Liver (tissue), 9 donors: ENCODE results near the gene IFRD2. TPM values are rescaled to one million over a fixed set of nuclear protein-coding genes. Genes with fewer than 3 reads are reported as not detected.

Experiments used
- DNase-seq: peaks from one replicate; pipeline ENCODE4 v3.0.0-alpha.2; 2017; ENCODE audit warnings: low spot score
- H3K27ac ChIP-seq, 2 donors: one replicate each; pipeline ENCODE4 v1.7.0; 2013; ENCODE audit warnings: inconsistent platforms in 2 of 2, low read length in 2 of 2, control low read depth in 1 of 2, low read depth in 1 of 2, mild to moderate bottlenecking in 1 of 2
- H3K27me3 ChIP-seq, 4 donors: one replicate each; pipeline versions ENCODE4 v1.6.1 to v1.7.0; 2013; ENCODE audit warnings: low read length in 3 of 4, inconsistent platforms in 1 of 4, mild to moderate bottlenecking in 1 of 4, moderate library complexity in 1 of 4; ENCODE audit not compliant: control insufficient read depth in 4 of 4, insufficient read depth in 4 of 4
- H3K36me3 ChIP-seq, 4 donors: one replicate each; pipeline versions ENCODE4 v1.6.1 to v1.7.0; 2013; ENCODE audit warnings: low read length in 3 of 4, mild to moderate bottlenecking in 3 of 4, low read depth in 1 of 4, moderate library complexity in 1 of 4; ENCODE audit not compliant: control insufficient read depth in 4 of 4, insufficient read depth in 3 of 4
- H3K4me1 ChIP-seq, 4 donors: one replicate each; pipeline versions ENCODE4 v1.6.1 to v1.7.0; 2013; ENCODE audit warnings: low read length in 3 of 4, mild to moderate bottlenecking in 3 of 4, moderate library complexity in 1 of 4; ENCODE audit not compliant: control insufficient read depth in 4 of 4, insufficient read depth in 4 of 4
- H3K4me3 ChIP-seq, 3 donors: one replicate each; pipeline versions ENCODE4 v1.6.1 to v1.7.0; 2013; ENCODE audit warnings: low read length in 3 of 3, control low read depth in 1 of 3, low read depth in 1 of 3, mild to moderate bottlenecking in 1 of 3
- H3K9ac ChIP-seq, 2 donors: one replicate each; pipeline ENCODE4 v1.7.0; 2013; ENCODE audit warnings: low read length in 2 of 2, mild to moderate bottlenecking in 2 of 2, moderate library complexity in 2 of 2, control low read depth in 1 of 2, low read depth in 1 of 2
- H3K9me3 ChIP-seq, 4 donors: one replicate each; pipeline versions ENCODE4 v1.6.1 to v1.7.0; 2013; ENCODE audit warnings: low read length in 3 of 4; ENCODE audit not compliant: control insufficient read depth in 4 of 4
- EGR1 ChIP-seq, 2 donors: IDR thresholded peaks; 2 replicates each; pipeline ENCODE4 v1.6.1; 2016 to 2018; ENCODE audit warnings: antibody characterized with exemption in 2 of 2, low read depth in 2 of 2
- FOXA1 ChIP-seq: IDR thresholded peaks from 2 replicates; pipeline ENCODE4 v1.6.1; 2016; ENCODE audit warnings: antibody characterized with exemption
- HNF4G ChIP-seq: IDR thresholded peaks from 2 replicates; pipeline ENCODE4 v1.6.1; 2016; ENCODE audit warnings: antibody characterized with exemption
- JUND ChIP-seq, 2 donors: IDR thresholded peaks; 2 replicates each; pipeline ENCODE4 v1.6.1; 2016; ENCODE audit warnings: antibody characterized with exemption in 2 of 2
- NR2F2 ChIP-seq: IDR thresholded peaks from 2 replicates; pipeline ENCODE4 v1.6.1; 2016; ENCODE audit warnings: antibody characterized with exemption
- RAD21 ChIP-seq, 2 donors: IDR thresholded peaks; 2 replicates each; pipeline ENCODE4 v1.6.1; 2016; ENCODE audit warnings: antibody characterized with exemption in 2 of 2, mild to moderate bottlenecking in 2 of 2
- RXRA ChIP-seq, 2 donors: IDR thresholded peaks; 2 replicates each; pipeline ENCODE4 v1.6.1; 2017 to 2018; ENCODE audit warnings: antibody characterized with exemption in 2 of 2, mild to moderate bottlenecking in 1 of 2
- SP1 ChIP-seq: IDR thresholded peaks from 2 replicates; pipeline ENCODE4 v1.6.1; 2018; ENCODE audit warnings: antibody characterized with exemption, mild to moderate bottlenecking
- TAF1 ChIP-seq: conservative IDR thresholded peaks from 2 replicates; pipeline ENCODE4 v1.6.1; 2016; ENCODE audit warnings: antibody characterized with exemption, mild to moderate bottlenecking
- YY1 ChIP-seq: IDR thresholded peaks from 2 replicates; pipeline ENCODE4 v1.6.1; 2016; ENCODE audit warnings: antibody characterized with exemption, mild to moderate bottlenecking
- WGBS: extraction: QIAGEN DNeasy Blood & Tissue Kit; methylation state at CpG from one replicate; pipeline ENCODE4 v1.1.7; 2013; 5-methylcytosine and 5-hydroxymethylcytosine counted together
- polyA plus RNA-seq, 2 donors: library from polyadenylated mRNA; stranded (reverse) in 1 of 2; unstranded in 1 of 2; fragments of 200-250 nt in 1 of 2; fragments of >200 nt in 1 of 2; fragmentation: Nextera tagmentation in 1 of 2; extraction: Ambion mirVana in 1 of 2; gene quantifications; one replicate each; pipeline versions ENCODE4 v1.2.1 to v1.2.3, GENCODE V29; 2013 to 2015
- total RNA-seq, 2 donors: library from RNA; depleted of rRNA; stranded (reverse); fragments of >200 nt; gene quantifications; one replicate each; pipeline ENCODE4 v1.2.3, GENCODE V29; 2014
- TF ChIP-seq, protein P1 (sequence below): IDR thresholded peaks from 2 replicates; pipeline ENCODE4 v1.6.1; 2016; ENCODE audit warnings: antibody characterized with exemption
- TF ChIP-seq, protein P2 (sequence below): IDR thresholded peaks from 2 replicates; pipeline ENCODE4 v1.6.1; 2016; ENCODE audit warnings: antibody characterized with exemption
- TF ChIP-seq, protein P3 (sequence below): IDR thresholded peaks from 2 replicates; pipeline ENCODE4 v1.6.1; 2016; ENCODE audit warnings: antibody characterized with exemption, mild to moderate bottlenecking
- TF ChIP-seq, protein P4 (sequence below): IDR thresholded peaks from 2 replicates; pipeline ENCODE4 v1.6.1; 2016; ENCODE audit warnings: antibody characterized with exemption
- donor health status: healthy.
- donor health status: healthy.
- donor health status: healthy.
- donor health status: healthy.
- donor health status: healthy.

IFRD2 gene
- total and polyA plus RNA-seq, 4 donors = 55.7 to 91.2 (median 63.2) TPM

DNA sequence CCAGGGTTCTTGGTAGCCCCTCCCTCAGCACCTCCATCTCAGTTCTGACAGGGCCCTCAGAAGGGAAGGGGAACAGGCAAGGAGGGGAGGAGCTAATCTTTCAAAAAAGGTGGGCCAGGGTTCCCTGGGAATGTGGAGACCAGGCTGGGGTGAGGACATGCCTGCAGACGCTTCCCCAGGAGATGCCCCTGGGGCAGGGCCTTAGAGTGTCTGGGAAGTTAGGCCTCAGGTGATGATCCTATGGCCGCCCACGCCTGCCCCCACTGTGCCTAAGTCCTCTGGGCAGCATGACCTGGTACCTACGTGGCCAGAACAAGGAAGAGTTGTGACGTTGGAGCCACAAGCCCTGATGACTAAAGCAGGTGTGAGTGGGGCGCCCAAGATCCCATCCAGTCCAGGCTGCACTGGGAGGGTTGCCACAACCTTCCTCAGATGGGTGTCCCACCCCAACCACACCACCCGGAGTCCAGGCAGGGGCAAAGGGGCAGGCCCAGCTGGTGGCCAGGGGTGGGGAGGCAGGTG, 27.2 kb downstream of the IFRD2 start:
- 85% methylated on average over 7 of the region's 7 CpGs for WGBS
- H3K27me3 ChIP-seq = no peaks in the 10 kb centered on the region
- DNase-seq = no peak
- no peaks in the 10 kb centered on the region for H3K9me3 ChIP-seq
- H3K4me3 ChIP-seq = no peak overlapping the region
- no peak for TF ChIP-seq FOXA1
- no peak for TF ChIP-seq TAF1
- TF ChIP-seq, protein P1, sequence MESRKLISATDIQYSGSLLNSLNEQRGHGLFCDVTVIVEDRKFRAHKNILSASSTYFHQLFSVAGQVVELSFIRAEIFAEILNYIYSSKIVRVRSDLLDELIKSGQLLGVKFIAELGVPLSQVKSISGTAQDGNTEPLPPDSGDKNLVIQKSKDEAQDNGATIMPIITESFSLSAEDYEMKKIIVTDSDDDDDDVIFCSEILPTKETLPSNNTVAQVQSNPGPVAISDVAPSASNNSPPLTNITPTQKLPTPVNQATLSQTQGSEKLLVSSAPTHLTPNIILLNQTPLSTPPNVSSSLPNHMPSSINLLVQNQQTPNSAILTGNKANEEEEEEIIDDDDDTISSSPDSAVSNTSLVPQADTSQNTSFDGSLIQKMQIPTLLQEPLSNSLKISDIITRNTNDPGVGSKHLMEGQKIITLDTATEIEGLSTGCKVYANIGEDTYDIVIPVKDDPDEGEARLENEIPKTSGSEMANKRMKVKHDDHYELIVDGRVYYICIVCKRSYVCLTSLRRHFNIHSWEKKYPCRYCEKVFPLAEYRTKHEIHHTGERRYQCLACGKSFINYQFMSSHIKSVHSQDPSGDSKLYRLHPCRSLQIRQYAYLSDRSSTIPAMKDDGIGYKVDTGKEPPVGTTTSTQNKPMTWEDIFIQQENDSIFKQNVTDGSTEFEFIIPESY = no peak
- TF ChIP-seq, protein P2, sequence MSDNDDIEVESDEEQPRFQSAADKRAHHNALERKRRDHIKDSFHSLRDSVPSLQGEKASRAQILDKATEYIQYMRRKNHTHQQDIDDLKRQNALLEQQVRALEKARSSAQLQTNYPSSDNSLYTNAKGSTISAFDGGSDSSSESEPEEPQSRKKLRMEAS = no peak
- no peak for TF ChIP-seq EGR1 (IDR thresholded peaks at IDR 0.05; ENCODE audit: low read depth in 2 of 2)
- TF ChIP-seq RAD21 (IDR thresholded peaks at IDR 0.05) = no peak
- TF ChIP-seq JUND (IDR thresholded peaks at IDR 0.05) = no peak
- TF ChIP-seq RXRA (IDR thresholded peaks at IDR 0.05) = no peak
- TF ChIP-seq NR2F2 = no peak
- TF ChIP-seq, protein P3, sequence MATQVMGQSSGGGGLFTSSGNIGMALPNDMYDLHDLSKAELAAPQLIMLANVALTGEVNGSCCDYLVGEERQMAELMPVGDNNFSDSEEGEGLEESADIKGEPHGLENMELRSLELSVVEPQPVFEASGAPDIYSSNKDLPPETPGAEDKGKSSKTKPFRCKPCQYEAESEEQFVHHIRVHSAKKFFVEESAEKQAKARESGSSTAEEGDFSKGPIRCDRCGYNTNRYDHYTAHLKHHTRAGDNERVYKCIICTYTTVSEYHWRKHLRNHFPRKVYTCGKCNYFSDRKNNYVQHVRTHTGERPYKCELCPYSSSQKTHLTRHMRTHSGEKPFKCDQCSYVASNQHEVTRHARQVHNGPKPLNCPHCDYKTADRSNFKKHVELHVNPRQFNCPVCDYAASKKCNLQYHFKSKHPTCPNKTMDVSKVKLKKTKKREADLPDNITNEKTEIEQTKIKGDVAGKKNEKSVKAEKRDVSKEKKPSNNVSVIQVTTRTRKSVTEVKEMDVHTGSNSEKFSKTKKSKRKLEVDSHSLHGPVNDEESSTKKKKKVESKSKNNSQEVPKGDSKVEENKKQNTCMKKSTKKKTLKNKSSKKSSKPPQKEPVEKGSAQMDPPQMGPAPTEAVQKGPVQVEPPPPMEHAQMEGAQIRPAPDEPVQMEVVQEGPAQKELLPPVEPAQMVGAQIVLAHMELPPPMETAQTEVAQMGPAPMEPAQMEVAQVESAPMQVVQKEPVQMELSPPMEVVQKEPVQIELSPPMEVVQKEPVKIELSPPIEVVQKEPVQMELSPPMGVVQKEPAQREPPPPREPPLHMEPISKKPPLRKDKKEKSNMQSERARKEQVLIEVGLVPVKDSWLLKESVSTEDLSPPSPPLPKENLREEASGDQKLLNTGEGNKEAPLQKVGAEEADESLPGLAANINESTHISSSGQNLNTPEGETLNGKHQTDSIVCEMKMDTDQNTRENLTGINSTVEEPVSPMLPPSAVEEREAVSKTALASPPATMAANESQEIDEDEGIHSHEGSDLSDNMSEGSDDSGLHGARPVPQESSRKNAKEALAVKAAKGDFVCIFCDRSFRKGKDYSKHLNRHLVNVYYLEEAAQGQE = no peak
- no peak for TF ChIP-seq SP1
- H3K36me3 ChIP-seq = no peaks in the 10 kb centered on the region
- H3K4me1 ChIP-seq = peaks cover 3 to 37% (median 10%) of the 10 kb centered on the region in 4 donors
- H3K27ac ChIP-seq = peak overlapping the region; percentile 32 to 43
- no peak overlapping the region for H3K9ac ChIP-seq

DNA sequence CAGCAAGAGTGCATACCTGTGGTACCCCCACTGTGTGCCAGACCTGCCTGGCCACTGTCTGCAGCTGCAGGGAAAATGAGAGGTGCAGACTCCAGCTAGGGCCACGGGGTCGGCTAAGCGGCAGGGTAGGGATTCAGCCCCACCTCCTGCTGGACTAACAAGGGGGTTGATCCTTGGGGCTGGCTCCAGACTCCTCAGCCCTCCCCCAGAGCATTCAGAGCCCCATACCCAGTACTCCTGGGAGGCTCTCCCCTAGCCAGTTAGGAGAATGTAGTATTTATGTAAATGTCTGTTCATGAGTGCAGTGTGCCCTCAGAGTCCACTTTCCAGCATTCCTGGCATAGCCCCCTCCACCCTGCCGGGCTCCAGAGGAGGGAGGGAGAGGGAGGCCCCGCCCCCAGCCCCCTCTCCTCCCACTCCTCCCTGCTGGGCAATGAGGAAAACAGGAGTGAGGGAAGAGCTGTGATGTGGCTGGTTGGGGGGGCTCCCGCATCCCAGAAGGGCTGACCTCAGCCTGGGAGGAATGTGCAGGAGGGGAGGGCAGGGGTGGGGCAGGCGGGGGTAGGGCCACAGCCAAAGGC, 27.8 kb downstream of the IFRD2 start:
- 63% methylated on average over 7 of the region's 7 CpGs for WGBS
- no peak for DNase-seq
- TF ChIP-seq, protein P1 = no peak
- TF ChIP-seq SP1 = peak; percentile 31
- TF ChIP-seq, protein P3 = no peak
- TF ChIP-seq, protein P4, sequence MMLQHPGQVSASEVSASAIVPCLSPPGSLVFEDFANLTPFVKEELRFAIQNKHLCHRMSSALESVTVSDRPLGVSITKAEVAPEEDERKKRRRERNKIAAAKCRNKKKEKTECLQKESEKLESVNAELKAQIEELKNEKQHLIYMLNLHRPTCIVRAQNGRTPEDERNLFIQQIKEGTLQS = no peak
- no peak for TF ChIP-seq HNF4G
- no peak for TF ChIP-seq YY1
- TF ChIP-seq, protein P2 = no peak
- H3K27me3 ChIP-seq = no peaks in the 10 kb centered on the region
- no peaks in the 10 kb centered on the region for H3K9me3 ChIP-seq
- peak overlapping the region in 1 of 2 donors; percentile 43 for H3K27ac ChIP-seq
- H3K36me3 ChIP-seq = no peaks in the 10 kb centered on the region
- H3K9ac ChIP-seq = no peak overlapping the region
- no peak overlapping the region for H3K4me3 ChIP-seq
- peaks cover 5 to 42% (median 13%) of the 10 kb centered on the region in 4 donors for H3K4me1 ChIP-seq
